NCI-H1105 treated with DMSO at 0.1 percent for 48 hours (cell line): ENCODE measurements around the gene ALKBH5.
A peak's percentile ranks its signal among the peaks of the same experiment; 100 is the strongest.
"Not testable (repeated sequence)": the region's sequence is repeated elsewhere in the genome, so short reads cannot be mapped to it uniquely, and the experiment has no call there.

Experiments used
- DNase-seq: peaks from one replicate; lab custom pipeline; 2025; lab: John Stamatoyannopoulos, UW

ALKBH5 gene

GRCh38 chr17:18185832-18186626, 2.4 kb downstream of the ALKBH5 start:
- DNase-seq, result no peak

- no peak for DNase-seq
Measured at GRCh38 chr17:18186627-18186982, 3.0 kb downstream of the ALKBH5 start.

- no peak for DNase-seq
Measured at GRCh38 chr17:18187226-18187625, 3.6 kb downstream of the ALKBH5 start.

GRCh38 chr17:18187821-18188761, 4.5 kb downstream of the ALKBH5 start:
- DNase-seq, result no peak

- no peak for DNase-seq
Measured at GRCh38 chr17:18190628-18191235, 7.1 kb downstream of the ALKBH5 start.

GRCh38 chr17:18191236-18191667, 7.6 kb downstream of the ALKBH5 start:
- DNase-seq, result no peak

GRCh38 chr17:18191967-18192366, 8.3 kb downstream of the ALKBH5 start:
- DNase-seq, result no peak

GRCh38 chr17:18194394-18194793, 10.8 kb downstream of the ALKBH5 start:
- DNase-seq, result no peak

GRCh38 chr17:18194804-18195203, 11.2 kb downstream of the ALKBH5 start:
- DNase-seq, result no peak

GRCh38 chr17:18195246-18195645, 11.6 kb downstream of the ALKBH5 start:
- no peak for DNase-seq

- no peak for DNase-seq
Measured at GRCh38 chr17:18197535-18198194, 14.0 kb downstream of the ALKBH5 start.

- no peak for DNase-seq
Measured at GRCh38 chr17:18198530-18198929, 14.9 kb downstream of the ALKBH5 start.

GRCh38 chr17:18201108-18201507, 17.5 kb downstream of the ALKBH5 start:
- no peak for DNase-seq

GRCh38 chr17:18203308-18203707, 19.7 kb downstream of the ALKBH5 start:
- DNase-seq, result no peak

GRCh38 chr17:18205861-18206260, 22.2 kb downstream of the ALKBH5 start:
- DNase-seq, result no peak

GRCh38 chr17:18206962-18207361, 23.3 kb downstream of the ALKBH5 start:
- DNase-seq, result no peak

- no peak for DNase-seq
Measured at GRCh38 chr17:18208092-18208491, 24.5 kb downstream of the ALKBH5 start.

GRCh38 chr17:18213666-18214270, 30.1 kb downstream of the ALKBH5 start:
- DNase-seq, result no peak

- not testable (repeated sequence) for DNase-seq
Measured at GRCh38 chr17:18216906-18217305, 33.3 kb downstream of the ALKBH5 start.

- DNase-seq, result peak; percentile 58
Measured at GRCh38 chr17:18217412-18218015, 33.9 kb downstream of the ALKBH5 start.

- no peak for DNase-seq
Measured at GRCh38 chr17:18218756-18219415, 35.3 kb downstream of the ALKBH5 start.
